ENCODE measurements around the gene FGF22. TPM values are rescaled to one million over a fixed set of nuclear protein-coding genes. Genes with fewer than 3 reads are reported as not detected.

The FGF22 gene
- polyA plus RNA-seq, 3 donors = not detected

DNA sequence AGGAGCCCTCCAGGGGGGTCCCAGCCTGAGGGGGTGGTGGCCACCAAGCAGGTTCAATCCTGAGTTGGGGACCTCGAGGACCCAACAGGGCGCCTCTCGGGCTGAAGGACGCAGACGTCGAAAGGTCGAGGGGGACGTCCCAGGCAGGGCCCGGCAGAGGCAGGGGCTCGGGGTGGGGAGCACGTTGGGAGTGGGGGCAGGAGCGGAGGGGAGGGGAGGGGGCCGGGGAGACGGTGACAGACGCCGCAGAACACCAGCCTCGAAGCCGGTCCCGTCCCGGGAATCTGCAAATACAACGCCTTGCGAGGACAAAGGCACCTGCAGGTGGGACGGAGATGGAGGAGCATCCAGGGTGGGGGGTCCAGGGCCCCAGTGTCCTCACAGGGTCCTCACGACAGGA lies 4.1 kb downstream of the FGF22 start:
- Histone ChIP-seq H3K4me1 (ENCODE audit: control insufficient read depth in 1 of 2, insufficient read depth in 2 of 2, low read length in 2 of 2) (peaks cover 7 to 13% of the 10 kb centered on the region in 2 donors), H3K9ac (ENCODE audit: insufficient read depth, low read length, poor library complexity, severe bottlenecking) (no peak overlapping the region), H3K4me2 (replicated peaks; ENCODE audit: extremely low read depth, low read length, poor library complexity, severe bottlenecking) (no peak overlapping the region), H3K36me3 (replicated peaks in 1 of 2; ENCODE audit: control insufficient read depth in 1 of 2, insufficient read depth in 2 of 2, low read length in 2 of 2) (peaks cover 32 to 36% of the 10 kb centered on the region in 2 donors), H3K9me3 (replicated peaks in 1 of 2; ENCODE audit: control insufficient read depth in 1 of 2, insufficient read depth in 1 of 2, low read length in 2 of 2) (no peaks in the 10 kb centered on the region), H3K79me2 (ENCODE audit: insufficient read depth, low read length) (no peaks in the 10 kb centered on the region), H3K4me3 (replicated peaks in 1 of 3; ENCODE audit: low read depth in 2 of 3, low read length in 3 of 3) (no peak overlapping the region), H3K27ac (ENCODE audit: low read depth in 1 of 2, low read length in 2 of 2) (no peak overlapping the region), H2AFZ (ENCODE audit: insufficient read depth, low read depth, low read length, poor library complexity, severe bottlenecking) (no peak overlapping the region), H4K20me1 (ENCODE audit: insufficient read depth, low read length) (peaks cover 41% of the 10 kb centered on the region), H3K27me3 (ENCODE audit: control insufficient read depth in 2 of 2, insufficient read depth in 2 of 2, low read length in 2 of 2) (peaks cover 0 to 11% of the 10 kb centered on the region in 2 donors)
- Mint-ChIP-seq H3K36me3 (peaks cover 14 to 35% of the 10 kb centered on the region in 2 donors), H3K4me1 (peaks cover 6% of the 10 kb centered on the region), H3K27me3 (ENCODE audit: low read depth in 3 of 3) (peaks cover 9 to 16% (median 12%) of the 10 kb centered on the region in 3 donors), H3K9me3 (peaks cover 0 to 9% (median 4%) of the 10 kb centered on the region in 7 donors), H3K27ac (no peak overlapping the region), H3K4me3 (no peak overlapping the region)
- no peak for TF ChIP-seq CTCF (IDR thresholded peaks at IDR 0.05)
- DNase-seq = no peak
- 90% methylated on average over 22 of the region's 24 CpGs for WGBS (ENCODE audit: insufficient coverage)
- intact Hi-C loops (cut with micrococcal nuclease) = no loop called here

DNA sequence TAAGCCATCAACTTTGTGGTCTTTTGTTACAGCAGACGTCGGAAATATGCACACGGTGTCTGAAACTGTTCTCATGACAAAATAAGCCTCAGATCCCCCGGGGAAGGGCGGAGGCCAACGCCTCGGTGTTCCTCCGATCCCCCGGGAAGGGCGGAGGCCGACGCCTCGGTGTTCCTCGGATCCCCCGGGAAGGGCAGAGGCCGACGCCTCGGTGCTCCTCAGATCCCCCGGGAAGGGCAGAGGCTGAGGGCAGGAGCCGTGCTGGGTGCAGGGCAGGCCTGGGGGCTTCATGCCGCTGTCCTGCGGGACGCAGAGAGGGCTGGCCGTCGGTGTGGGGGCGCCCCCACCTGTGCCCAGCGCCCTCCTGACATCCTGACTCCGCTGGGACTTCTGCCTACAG lies 4.7 kb downstream of the FGF22 start:
- H3K4me3 Mint-ChIP-seq = no peak overlapping the region
- no peaks in the 10 kb centered on the region for H3K9me3 ChIP-seq (replicated peaks in 1 of 2; ENCODE audit: control insufficient read depth in 1 of 2, insufficient read depth in 1 of 2, low read length in 2 of 2)
- peaks cover 1 to 7% of the 10 kb centered on the region in 2 donors for H3K4me1 ChIP-seq (ENCODE audit: control insufficient read depth in 1 of 2, insufficient read depth in 2 of 2, low read length in 2 of 2)
- peaks cover 0 to 7% (median 2%) of the 10 kb centered on the region in 7 donors for H3K9me3 Mint-ChIP-seq
- 92% methylated on average over 20 of the region's 28 CpGs for WGBS (ENCODE audit: insufficient coverage)
- no peak for TF ChIP-seq CTCF (IDR thresholded peaks at IDR 0.05)
- no peak overlapping the region for H2AFZ ChIP-seq (ENCODE audit: insufficient read depth, low read depth, low read length, poor library complexity, severe bottlenecking)
- H3K27me3 Mint-ChIP-seq (ENCODE audit: low read depth in 3 of 3) = peaks cover 6 to 10% (median 6%) of the 10 kb centered on the region in 3 donors
- no peak for DNase-seq
- H3K36me3 ChIP-seq (replicated peaks in 1 of 2; ENCODE audit: control insufficient read depth in 1 of 2, insufficient read depth in 2 of 2, low read length in 2 of 2) = peaks cover 39 to 42% of the 10 kb centered on the region in 2 donors
- intact Hi-C loops (cut with micrococcal nuclease) = no loop called here
- peaks cover 48% of the 10 kb centered on the region for H4K20me1 ChIP-seq (ENCODE audit: insufficient read depth, low read length)
- H3K4me2 ChIP-seq (replicated peaks; ENCODE audit: extremely low read depth, low read length, poor library complexity, severe bottlenecking) = no peak overlapping the region
- no peak overlapping the region for H3K4me3 ChIP-seq (replicated peaks in 1 of 3; ENCODE audit: low read depth in 2 of 3, low read length in 3 of 3)
- H3K27me3 ChIP-seq (ENCODE audit: control insufficient read depth in 2 of 2, insufficient read depth in 2 of 2, low read length in 2 of 2) = peaks cover 0 to 5% of the 10 kb centered on the region in 2 donors
- no peaks in the 10 kb centered on the region for H3K79me2 ChIP-seq (ENCODE audit: insufficient read depth, low read length)
- H3K27ac Mint-ChIP-seq = no peak overlapping the region
- H3K27ac ChIP-seq (ENCODE audit: low read depth in 1 of 2, low read length in 2 of 2) = no peak overlapping the region
- no peak overlapping the region for H3K9ac ChIP-seq (ENCODE audit: insufficient read depth, low read length, poor library complexity, severe bottlenecking)
- peaks cover 1% of the 10 kb centered on the region for H3K4me1 Mint-ChIP-seq
- H3K36me3 Mint-ChIP-seq = peaks cover 16 to 38% of the 10 kb centered on the region in 2 donors

All from CD14-positive monocyte (primary cell).